ENCODE results near the gene NUDT6.

GRCh38 chr4:122948671-122949070 lies 26.3 kb upstream of the NUDT6 start:
- TF ChIP-seq POLR2AphosphoS5 (IDR thresholded peaks at IDR 0.05; ENCODE audit: low read depth, low read length): no peak
- TF ChIP-seq TAF1 (IDR thresholded peaks at IDR 0.05; ENCODE audit: borderline replicate concordance, low read depth, low read length): no peak
- TF ChIP-seq, protein P1, sequence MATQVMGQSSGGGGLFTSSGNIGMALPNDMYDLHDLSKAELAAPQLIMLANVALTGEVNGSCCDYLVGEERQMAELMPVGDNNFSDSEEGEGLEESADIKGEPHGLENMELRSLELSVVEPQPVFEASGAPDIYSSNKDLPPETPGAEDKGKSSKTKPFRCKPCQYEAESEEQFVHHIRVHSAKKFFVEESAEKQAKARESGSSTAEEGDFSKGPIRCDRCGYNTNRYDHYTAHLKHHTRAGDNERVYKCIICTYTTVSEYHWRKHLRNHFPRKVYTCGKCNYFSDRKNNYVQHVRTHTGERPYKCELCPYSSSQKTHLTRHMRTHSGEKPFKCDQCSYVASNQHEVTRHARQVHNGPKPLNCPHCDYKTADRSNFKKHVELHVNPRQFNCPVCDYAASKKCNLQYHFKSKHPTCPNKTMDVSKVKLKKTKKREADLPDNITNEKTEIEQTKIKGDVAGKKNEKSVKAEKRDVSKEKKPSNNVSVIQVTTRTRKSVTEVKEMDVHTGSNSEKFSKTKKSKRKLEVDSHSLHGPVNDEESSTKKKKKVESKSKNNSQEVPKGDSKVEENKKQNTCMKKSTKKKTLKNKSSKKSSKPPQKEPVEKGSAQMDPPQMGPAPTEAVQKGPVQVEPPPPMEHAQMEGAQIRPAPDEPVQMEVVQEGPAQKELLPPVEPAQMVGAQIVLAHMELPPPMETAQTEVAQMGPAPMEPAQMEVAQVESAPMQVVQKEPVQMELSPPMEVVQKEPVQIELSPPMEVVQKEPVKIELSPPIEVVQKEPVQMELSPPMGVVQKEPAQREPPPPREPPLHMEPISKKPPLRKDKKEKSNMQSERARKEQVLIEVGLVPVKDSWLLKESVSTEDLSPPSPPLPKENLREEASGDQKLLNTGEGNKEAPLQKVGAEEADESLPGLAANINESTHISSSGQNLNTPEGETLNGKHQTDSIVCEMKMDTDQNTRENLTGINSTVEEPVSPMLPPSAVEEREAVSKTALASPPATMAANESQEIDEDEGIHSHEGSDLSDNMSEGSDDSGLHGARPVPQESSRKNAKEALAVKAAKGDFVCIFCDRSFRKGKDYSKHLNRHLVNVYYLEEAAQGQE (IDR thresholded peaks at IDR 0.05; ENCODE audit: low read depth, low read length): no peak
- TF ChIP-seq CHD2 (IDR thresholded peaks at IDR 0.05; ENCODE audit: low read length, partially characterized antibody): no peak
- TF ChIP-seq MAX (IDR thresholded peaks at IDR 0.05; ENCODE audit: low read depth): no peak
- TF ChIP-seq, protein P2, sequence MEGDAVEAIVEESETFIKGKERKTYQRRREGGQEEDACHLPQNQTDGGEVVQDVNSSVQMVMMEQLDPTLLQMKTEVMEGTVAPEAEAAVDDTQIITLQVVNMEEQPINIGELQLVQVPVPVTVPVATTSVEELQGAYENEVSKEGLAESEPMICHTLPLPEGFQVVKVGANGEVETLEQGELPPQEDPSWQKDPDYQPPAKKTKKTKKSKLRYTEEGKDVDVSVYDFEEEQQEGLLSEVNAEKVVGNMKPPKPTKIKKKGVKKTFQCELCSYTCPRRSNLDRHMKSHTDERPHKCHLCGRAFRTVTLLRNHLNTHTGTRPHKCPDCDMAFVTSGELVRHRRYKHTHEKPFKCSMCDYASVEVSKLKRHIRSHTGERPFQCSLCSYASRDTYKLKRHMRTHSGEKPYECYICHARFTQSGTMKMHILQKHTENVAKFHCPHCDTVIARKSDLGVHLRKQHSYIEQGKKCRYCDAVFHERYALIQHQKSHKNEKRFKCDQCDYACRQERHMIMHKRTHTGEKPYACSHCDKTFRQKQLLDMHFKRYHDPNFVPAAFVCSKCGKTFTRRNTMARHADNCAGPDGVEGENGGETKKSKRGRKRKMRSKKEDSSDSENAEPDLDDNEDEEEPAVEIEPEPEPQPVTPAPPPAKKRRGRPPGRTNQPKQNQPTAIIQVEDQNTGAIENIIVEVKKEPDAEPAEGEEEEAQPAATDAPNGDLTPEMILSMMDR (IDR thresholded peaks at IDR 0.05): no peak
- TF ChIP-seq GATA2 (CRISPR knock-in tag; IDR thresholded peaks at IDR 0.05): no peak
- TF ChIP-seq RXRA (IDR thresholded peaks at IDR 0.05; ENCODE audit: borderline replicate concordance, low read depth): no peak
- TF ChIP-seq RFX5 (IDR thresholded peaks at IDR 0.05; ENCODE audit: low read length): no peak

All from SK-N-SH (cell line).